ENCODE data around the gene CIAO3. TPM values are rescaled to one million over a fixed set of nuclear protein-coding genes. Genes with fewer than 3 reads are reported as not detected.

The CIAO3 gene
- total and polyA plus RNA-seq, 12 donors: 18.7 to 62.9 (median 26.1) TPM

DNA sequence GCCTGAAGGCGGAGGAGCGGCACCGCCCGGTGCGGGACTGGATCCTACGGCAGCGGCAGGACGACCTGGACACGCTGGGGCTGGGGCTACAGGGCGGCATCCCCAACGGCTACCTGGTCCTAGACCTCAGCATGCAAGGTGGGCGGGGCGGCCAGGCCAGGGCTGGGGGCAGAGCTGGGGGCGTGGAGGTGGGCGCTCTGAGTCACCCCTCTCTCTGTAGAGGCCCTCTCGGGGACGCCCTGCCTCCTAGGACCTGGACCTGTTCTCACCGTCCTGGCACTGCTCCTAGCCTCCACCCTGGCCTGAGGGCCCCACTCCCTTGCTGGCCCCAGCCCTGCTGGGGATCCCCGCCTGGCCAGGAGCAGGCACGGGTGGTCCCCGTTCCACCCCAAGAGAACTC is 27.6 kb upstream of the CIAO3 start:
- Histone ChIP-seq H3K4me1 (no peaks in the 10 kb centered on the region), H3K27ac (no peak overlapping the region), H3K9me3 (no peaks in the 10 kb centered on the region), H3K27me3 (peaks cover 0 to 9% (median 0%) of the 10 kb centered on the region in 7 donors), H3K4me3 (no peak overlapping the region), H3K36me3 (no peaks in the 10 kb centered on the region)
- DNase-seq (no peak), ATAC-seq (no peak)
- 67 to 77% methylated on average over 20 to 21 of the region's 21 CpGs for WGBS, 2 donors
- TF ChIP-seq, protein P1, sequence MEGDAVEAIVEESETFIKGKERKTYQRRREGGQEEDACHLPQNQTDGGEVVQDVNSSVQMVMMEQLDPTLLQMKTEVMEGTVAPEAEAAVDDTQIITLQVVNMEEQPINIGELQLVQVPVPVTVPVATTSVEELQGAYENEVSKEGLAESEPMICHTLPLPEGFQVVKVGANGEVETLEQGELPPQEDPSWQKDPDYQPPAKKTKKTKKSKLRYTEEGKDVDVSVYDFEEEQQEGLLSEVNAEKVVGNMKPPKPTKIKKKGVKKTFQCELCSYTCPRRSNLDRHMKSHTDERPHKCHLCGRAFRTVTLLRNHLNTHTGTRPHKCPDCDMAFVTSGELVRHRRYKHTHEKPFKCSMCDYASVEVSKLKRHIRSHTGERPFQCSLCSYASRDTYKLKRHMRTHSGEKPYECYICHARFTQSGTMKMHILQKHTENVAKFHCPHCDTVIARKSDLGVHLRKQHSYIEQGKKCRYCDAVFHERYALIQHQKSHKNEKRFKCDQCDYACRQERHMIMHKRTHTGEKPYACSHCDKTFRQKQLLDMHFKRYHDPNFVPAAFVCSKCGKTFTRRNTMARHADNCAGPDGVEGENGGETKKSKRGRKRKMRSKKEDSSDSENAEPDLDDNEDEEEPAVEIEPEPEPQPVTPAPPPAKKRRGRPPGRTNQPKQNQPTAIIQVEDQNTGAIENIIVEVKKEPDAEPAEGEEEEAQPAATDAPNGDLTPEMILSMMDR (IDR thresholded peaks at IDR 0.05): no peak
- intact Hi-C loops (cut with DNase I): no loop called here

DNA sequence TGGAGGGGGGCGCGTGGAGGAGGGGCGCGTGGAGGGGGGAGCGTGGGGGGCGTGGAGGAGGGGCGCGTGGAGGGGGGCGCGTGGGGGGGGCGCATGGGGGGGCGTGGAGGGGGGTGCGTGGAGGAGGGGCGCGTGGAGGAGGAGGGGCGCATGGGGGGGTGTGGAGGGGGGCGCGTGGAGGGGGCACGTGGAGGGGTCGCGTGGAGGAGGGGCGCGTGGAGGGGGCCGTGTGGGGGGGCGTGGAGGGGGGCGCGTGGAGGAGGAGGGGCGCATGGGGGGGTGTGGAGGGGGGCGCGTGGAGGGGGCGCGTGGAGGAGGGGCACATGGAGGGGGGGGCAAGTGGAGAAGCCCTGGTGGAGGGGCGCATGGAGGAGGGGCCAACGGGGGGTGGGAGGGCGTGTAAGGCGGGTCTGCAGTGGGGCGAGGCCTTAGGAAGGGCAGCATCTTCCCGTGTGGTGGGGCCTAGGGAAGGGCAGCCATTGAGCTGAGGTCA is 27.0 kb upstream of the CIAO3 start:
- no peaks in the 10 kb centered on the region for H3K36me3 ChIP-seq
- H3K27ac ChIP-seq: no peak overlapping the region
- no peak overlapping the region for H3K4me3 ChIP-seq
- DNase-seq: no peak
- H3K9me3 ChIP-seq: no peaks in the 10 kb centered on the region
- intact Hi-C loops (cut with DNase I): no loop called here
- TF ChIP-seq, protein P1 (IDR thresholded peaks at IDR 0.05): no peak
- H3K4me1 ChIP-seq: no peaks in the 10 kb centered on the region
- 41 to 75% methylated on average over 6 to 21 of the region's 38 CpGs for WGBS, 2 donors
- peaks cover 0 to 12% (median 5%) of the 10 kb centered on the region in 7 donors for H3K27me3 ChIP-seq
- ATAC-seq: no peak

DNA sequence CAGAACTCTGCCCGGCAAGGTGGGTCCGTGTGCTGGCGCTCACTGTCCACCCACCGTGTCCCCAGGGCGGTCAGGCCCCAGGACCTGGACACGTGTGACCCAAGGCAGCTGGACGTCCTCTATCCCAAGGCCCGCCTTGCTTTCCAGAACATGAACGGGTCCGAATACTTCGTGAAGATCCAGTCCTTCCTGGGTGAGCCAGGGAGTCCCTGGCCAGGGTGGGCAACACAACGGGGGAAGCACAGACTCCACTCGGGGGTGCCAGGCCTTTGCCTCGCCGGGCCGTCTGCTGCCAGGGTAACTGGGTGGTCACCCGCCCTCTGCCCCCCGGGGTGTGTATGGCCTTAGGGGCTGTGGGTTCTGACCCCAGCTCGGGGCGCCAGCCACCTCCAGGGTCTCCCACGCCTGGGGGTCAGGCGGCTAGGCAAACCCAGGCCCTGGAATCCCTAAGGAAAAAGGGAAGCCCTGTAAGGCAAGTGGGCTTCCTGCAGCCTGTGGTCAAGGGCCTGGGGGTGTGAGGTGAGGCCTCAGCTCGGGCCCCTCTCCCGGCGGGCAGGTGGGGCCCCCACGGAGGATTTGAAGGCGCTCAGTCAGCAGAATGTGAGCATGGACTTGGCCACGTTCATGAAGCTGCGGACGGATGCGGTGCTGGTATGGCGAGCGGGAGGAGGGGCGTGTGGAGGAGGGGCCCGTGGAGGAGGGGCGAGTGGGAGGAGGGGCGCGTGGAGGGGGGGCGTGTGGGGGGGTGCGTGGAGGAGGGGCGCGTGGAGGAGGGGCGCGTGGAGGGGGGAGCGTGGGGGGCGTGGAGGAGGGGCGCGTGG is 26.2 kb upstream of the CIAO3 start:
- WGBS, 2 donors: 74 to 75% methylated on average over 35 to 39 of the region's 48 CpGs

DNA sequence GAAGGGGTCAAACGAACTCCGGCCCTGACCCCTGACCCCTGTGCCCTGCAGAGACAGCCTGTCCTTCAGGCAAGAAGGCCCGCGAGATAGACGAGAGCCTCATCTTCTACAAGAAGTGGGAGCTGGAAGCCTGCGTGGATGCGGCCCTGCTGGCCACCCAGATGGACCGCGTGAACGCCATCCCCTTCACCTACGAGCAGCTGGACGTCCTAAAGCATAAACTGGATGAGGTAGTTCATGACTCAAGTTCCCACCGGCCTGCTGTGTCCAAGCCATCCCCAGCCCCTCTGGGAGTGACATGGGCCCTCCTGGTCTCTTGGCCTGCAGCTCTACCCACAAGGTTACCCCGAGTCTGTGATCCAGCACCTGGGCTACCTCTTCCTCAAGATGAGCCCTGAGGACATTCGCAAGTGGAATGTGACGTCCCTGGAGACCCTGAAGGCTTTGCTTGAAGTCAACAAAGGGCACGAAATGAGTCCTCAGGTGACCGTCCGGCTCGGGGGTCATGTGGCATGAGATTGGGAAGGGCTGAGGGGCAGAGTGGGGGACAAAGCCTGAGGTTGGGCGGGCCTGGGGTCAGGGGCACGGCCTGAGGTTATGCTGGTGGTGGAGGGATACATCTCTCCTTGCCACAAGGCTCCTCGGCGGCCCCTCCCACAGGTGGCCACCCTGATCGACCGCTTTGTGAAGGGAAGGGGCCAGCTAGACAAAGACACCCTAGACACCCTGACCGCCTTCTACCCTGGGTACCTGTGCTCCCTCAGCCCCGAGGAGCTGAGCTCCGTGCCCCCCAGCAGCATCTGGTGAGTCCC is 25.4 kb upstream of the CIAO3 start:
- Histone ChIP-seq H3K9me3 (no peaks in the 10 kb centered on the region), H3K27ac (no peak overlapping the region), H3K4me3 (no peak overlapping the region), H3K36me3 (no peaks in the 10 kb centered on the region), H3K27me3 (peaks cover 7 to 27% (median 11%) of the 10 kb centered on the region in 7 donors), H3K4me1 (no peaks in the 10 kb centered on the region)
- 86 to 90% methylated on average over 29 of the region's 29 CpGs for WGBS, 2 donors
- DNase-seq (no peak), ATAC-seq (no peak)
- intact Hi-C loops (cut with DNase I): no loop called here
- TF ChIP-seq, protein P1 (IDR thresholded peaks at IDR 0.05): no peak

More for the DNA sequence above, 26.2 kb upstream of the CIAO3 start:
- no peaks in the 10 kb centered on the region for H3K9me3 ChIP-seq
- H3K4me3 ChIP-seq: no peak overlapping the region
- TF ChIP-seq, protein P1 (IDR thresholded peaks at IDR 0.05): no peak
- intact Hi-C loops (cut with DNase I): no loop called here
- no peak for ATAC-seq
- no peaks in the 10 kb centered on the region for H3K4me1 ChIP-seq
- H3K27ac ChIP-seq: no peak overlapping the region
- peaks cover 5 to 19% (median 10%) of the 10 kb centered on the region in 7 donors for H3K27me3 ChIP-seq
- DNase-seq: no peak
- H3K36me3 ChIP-seq: no peaks in the 10 kb centered on the region
